GM19438 (cell line): Measurements from ENCODE around the gene SOCS6.
"Not testable (repeated sequence)": the region's sequence is repeated elsewhere in the genome, so short reads cannot be mapped to it uniquely, and the experiment has no call there.

Experiments
- ATAC-seq: cut with Tn5 transposase; IDR thresholded peaks from one replicate; pipeline ENCODE4 v1.9.1; 2021; ENCODE audit warnings: low read depth; ENCODE audit not compliant: unreplicated experiment

Gene SOCS6

GRCh38 chr18:70288851-70289328, at the start of gene SOCS6:
TSS of gene SOCS6 (plus strand) at chr18:70289045. CDS start at chr18:70324669, 35,624 bp downstream.
- ATAC-seq: peak; percentile 71

- no peak for ATAC-seq
Measured at GRCh38 chr18:70243131-70243929, 45.5 kb upstream of the SOCS6 start.

DNA sequence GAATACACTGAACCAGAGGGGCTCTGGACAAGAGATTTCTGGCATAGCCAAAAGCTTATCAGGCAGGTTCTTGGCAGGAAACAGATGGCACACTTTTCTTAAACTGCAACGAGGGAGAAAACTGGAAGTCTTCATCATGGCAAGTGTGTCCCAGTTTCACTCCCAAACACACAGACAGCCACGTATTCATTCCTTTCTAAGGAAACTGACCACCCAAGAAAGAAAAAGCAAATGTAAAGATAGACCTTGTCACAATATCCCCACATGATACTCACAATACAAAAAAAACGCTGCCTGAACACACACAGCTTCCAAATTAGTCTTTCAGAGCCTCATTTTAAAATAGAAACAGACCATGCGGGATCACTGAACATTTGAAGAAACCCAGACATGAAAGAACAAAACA, 42.8 kb upstream of the SOCS6 start:
- no peak for ATAC-seq

DNA sequence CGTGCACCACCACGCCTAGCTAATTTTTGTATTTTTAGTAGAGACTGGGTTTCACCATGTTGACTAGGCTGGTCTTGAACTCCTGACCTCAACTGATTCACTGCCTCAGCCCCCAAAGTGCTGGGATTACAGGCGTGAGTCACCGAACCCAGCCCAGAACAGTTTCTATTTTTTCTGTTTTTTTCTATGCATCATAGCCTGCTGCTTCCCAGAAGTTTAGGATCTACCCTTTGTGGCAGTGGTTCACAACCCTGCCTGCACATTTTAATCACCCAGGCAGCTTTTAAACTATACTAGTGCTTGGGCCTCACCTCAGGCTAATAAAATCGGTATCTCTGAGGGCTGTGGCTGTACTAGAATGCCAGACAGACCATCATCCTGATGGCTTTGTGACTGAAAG, 39.7 kb upstream of the SOCS6 start:
- ATAC-seq: no peak

DNA sequence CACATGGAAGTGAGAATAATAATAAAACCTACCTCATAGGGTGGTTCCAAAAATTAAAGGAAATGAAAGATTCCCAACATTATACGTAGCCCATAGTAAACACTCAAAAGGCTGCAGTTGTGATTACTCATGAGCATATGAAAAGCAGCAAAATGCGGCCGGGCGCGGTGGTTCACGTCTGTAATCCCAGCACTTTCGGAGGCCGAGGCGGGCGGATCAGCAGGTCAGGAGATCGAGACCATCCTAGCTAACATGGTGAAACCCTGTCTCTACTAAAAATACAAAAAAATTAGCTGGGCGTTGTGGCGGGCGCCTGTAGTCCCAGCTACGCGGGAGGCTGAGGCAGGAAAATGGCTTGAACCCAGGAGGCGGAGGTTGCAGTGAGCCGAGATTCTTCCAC, 39.0 kb upstream of the SOCS6 start:
- ATAC-seq: not testable (repeated sequence)

DNA sequence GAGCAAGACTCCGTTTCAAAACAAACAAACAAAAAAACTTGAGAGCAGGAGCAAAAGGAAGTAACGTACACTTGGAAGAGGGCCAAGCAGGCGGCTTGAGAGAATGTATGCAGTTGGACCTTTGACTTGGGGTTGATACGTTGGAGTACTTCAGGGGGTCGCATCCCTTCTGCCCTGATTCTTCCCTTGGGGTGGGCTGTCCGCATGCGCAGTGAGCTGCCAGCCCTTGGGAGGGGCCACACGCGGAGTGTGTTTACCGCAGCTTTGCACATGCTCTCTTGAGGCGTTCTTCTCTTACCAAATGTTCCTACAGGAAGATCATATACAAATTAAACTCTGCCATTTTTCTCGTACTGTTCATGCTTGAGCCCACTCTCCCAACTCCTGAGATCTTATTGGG, 38.1 kb upstream of the SOCS6 start:
- no peak for ATAC-seq

DNA sequence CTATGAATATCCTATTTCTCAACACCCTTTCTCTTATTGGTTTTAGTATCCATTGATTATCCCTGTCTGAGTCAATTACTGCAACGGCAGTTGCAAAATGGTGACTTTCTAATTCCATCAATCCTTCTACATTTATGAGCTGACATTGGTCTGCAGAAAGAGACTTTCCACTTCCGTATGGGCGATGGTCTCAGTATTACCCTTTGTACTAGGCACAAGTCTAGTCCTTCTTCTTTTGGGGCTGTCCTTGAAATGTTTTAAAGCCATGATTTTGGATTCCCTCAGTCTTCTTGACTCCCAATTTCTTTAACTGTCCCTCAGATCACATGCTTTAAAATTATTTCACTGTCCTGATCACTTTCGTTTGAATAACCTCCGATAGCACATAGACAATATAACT, 32.7 kb upstream of the SOCS6 start:
- ATAC-seq: no peak

DNA sequence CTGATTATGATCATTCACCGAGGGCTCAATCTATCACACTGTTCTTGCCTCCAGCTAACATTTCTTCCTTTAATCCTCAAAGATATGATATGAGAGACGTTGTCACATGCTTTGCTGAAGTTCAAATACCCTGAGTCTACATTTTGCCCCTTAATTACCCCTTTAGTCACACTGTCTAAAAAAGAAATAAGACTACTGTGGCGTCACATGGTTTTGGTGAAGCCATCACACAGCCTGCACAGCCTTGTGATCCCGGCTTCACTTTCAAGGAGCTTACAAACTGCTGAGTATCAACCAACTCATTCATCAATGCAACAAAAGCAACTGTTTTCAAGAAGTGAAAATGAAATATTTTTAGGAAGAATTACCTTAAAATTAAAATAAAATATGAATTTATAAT, 31.9 kb upstream of the SOCS6 start:
- no peak for ATAC-seq

DNA sequence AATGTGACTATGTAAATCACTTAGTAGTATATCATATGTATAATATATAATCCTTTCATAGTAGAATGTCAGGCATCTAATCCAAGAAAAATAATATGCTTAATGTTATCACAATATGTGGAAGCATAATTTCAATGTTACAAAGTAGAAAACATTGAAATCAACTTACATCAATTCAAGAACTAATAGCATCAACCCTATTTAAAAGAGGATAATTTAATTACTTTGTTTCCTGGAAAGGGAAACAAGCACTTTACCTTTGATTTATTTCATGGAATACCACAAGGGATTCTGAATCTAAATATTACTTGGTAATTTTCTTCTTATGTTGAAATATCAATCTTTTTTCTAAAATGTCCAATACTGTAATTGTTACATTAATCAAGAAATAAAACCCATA, 30.6 kb upstream of the SOCS6 start:
- no peak for ATAC-seq

DNA sequence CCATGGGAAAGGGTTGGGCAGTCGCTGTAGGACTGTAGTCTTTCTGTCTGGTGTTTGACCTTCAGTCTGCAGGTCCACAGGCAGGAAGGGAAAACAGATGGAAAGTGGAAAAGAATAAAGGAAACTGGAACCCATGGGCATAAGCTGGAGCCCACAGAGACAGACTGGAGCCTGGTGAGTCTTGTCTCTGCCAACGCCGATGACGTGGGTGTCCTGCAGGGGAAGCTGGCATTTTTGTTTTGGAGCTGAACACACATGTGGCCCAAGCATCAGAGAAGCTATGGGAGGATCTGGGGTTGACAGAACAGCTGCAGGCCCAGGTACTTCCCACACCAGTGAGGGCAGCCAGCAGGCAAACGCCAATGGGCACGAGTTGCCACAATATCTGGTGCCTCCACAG, 28.2 kb upstream of the SOCS6 start:
- no peak for ATAC-seq

DNA sequence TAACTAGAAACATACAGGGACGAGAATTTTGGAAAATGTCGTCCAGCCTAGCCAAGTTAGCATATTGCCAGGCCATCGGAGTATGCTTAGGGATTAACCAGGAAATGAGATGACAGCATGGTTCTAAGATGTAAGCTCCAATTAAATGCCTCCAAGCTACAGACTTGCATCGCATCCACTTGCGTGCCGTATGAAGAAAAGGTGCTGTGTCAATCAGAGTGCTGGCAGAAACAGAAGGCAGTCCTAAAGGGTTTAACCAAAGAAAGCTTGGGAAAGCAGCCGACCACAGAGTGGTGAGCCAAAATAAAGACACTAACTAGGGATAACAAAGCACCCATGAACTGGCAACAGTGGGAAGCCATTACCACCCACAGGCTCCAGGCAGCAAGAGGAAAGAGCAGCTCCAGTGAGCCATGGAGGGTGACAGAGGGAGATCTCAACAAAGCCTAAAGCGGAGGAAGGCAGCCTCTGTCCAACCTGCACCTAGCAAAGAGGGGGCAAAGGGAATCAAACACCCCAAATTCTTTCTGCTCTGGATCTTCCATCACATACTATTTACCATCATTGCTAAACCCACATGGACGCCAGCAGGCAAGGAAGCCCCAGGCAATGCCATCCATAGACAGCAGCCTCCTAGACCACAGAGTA, 27.6 kb upstream of the SOCS6 start:
- no peak for ATAC-seq

- no peak for ATAC-seq
Measured at GRCh38 chr18:70263336-70263735, 25.5 kb upstream of the SOCS6 start.

- ATAC-seq: no peak
Measured at GRCh38 chr18:70271742-70272141, 17.1 kb upstream of the SOCS6 start.

DNA sequence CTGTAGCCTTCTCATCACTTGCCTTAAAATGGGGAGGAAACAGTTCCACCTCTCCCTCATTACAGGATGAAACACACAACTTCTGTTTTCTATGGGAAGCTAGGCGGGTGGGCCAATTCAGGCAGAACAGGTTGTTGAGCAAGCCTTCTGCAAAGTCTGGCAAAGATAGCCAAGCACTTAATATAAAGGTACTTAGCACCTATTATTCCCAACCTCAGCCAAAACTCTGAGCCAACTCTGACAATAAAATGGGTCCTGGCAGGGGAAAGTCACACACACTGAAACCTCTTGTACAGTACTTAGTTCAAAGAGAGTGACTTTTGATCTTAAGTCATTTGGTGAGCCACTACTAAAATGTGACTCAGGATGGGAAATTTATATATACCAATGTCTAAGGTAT, 15.8 kb upstream of the SOCS6 start:
- ATAC-seq: no peak

GRCh38 chr18:70276416-70277191, 12.2 kb upstream of the SOCS6 start:
- no peak for ATAC-seq

- ATAC-seq: no peak
Measured at GRCh38 chr18:70279470-70279869, 9.4 kb upstream of the SOCS6 start.

- no peak for ATAC-seq
Measured at GRCh38 chr18:70280007-70280925, 8.6 kb upstream of the SOCS6 start.

- no peak for ATAC-seq
Measured at GRCh38 chr18:70284976-70285620, 3.7 kb upstream of the SOCS6 start.

GRCh38 chr18:70287731-70288130, 1.1 kb upstream of the SOCS6 start:
- no peak for ATAC-seq
